Calu3 (cell line): ENCODE results near the gene IZUMO1R. TPM values are rescaled to one million over a fixed set of nuclear protein-coding genes. Genes with fewer than 3 reads are reported as not detected.

Source experiments
- BruUV-seq: library from RNA; stranded (reverse); fragments of 400-500 nt; replicated peaks from 2 replicates; lab custom pipeline; 2021; lab: Mats Ljungman, UMichigan
- CTCF ChIA-PET: fragments of 300-600 bp; sonication (Branson Sonifier 250); formaldehyde crosslinking; loops from one replicate; lab custom pipeline; 2022; ENCODE audit warnings: antibody characterized with exemption; lab: Charles Lee
- DNase-seq: peaks from one replicate; pipeline ENCODE4 v3.0.0; 2022
- H3K27ac Mint-ChIP-seq: one replicate; pipeline ENCODE4 v1.8.0; 2022; ENCODE audit warnings: mixed read lengths; ENCODE audit not compliant: unreplicated experiment
- H3K27me3 Mint-ChIP-seq: one replicate; pipeline ENCODE4 v1.8.0; 2022; ENCODE audit warnings: mixed read lengths; ENCODE audit not compliant: unreplicated experiment
- H3K36me3 Mint-ChIP-seq: one replicate; pipeline ENCODE4 v1.8.0; 2022; ENCODE audit warnings: mild to moderate bottlenecking, moderate library complexity, mixed read lengths; ENCODE audit not compliant: insufficient read depth, unreplicated experiment
- H3K4me1 Mint-ChIP-seq: one replicate; pipeline ENCODE4 v1.8.0; 2022; ENCODE audit warnings: mild to moderate bottlenecking, low read depth, mixed read lengths; ENCODE audit not compliant: unreplicated experiment
- H3K4me3 Mint-ChIP-seq: one replicate; pipeline ENCODE4 v1.8.0; 2022; ENCODE audit warnings: mild to moderate bottlenecking, low read depth, moderate library complexity, mixed read lengths; ENCODE audit not compliant: unreplicated experiment
- H3K9me3 Mint-ChIP-seq: one replicate; pipeline ENCODE4 v1.8.0; 2022; ENCODE audit warnings: low read depth, mixed read lengths; ENCODE audit not compliant: unreplicated experiment
- intact Hi-C: fragments of 100-400 bp; cut with micrococcal nuclease; formaldehyde crosslinking; loops from one replicate; pipeline ENCODE4 v1.10.0; 2022; ENCODE audit not compliant: unreplicated experiment
- total RNA-seq: library from RNA; stranded (reverse); gene quantifications from 2 replicates; pipeline ENCODE4 v1.2.3, GENCODE V29; 2022
- TF ChIP-seq, protein P1 (sequence below): fragments of 200-600 bp; IDR thresholded peaks from one replicate; pipeline ENCODE4 v1.8.0; 2022; ENCODE audit warnings: antibody characterized with exemption; ENCODE audit not compliant: unreplicated experiment

IZUMO1R gene
- total RNA-seq, 1 experiment from 2014 or later, result not detected

- H3K9me3 Mint-ChIP-seq, result no peaks in the 10 kb centered on the region
- DNase-seq, result no peak
- H3K27ac Mint-ChIP-seq, result no peak overlapping the region
- no peaks in the 10 kb centered on the region for H3K4me1 Mint-ChIP-seq
- TF ChIP-seq, protein P1, sequence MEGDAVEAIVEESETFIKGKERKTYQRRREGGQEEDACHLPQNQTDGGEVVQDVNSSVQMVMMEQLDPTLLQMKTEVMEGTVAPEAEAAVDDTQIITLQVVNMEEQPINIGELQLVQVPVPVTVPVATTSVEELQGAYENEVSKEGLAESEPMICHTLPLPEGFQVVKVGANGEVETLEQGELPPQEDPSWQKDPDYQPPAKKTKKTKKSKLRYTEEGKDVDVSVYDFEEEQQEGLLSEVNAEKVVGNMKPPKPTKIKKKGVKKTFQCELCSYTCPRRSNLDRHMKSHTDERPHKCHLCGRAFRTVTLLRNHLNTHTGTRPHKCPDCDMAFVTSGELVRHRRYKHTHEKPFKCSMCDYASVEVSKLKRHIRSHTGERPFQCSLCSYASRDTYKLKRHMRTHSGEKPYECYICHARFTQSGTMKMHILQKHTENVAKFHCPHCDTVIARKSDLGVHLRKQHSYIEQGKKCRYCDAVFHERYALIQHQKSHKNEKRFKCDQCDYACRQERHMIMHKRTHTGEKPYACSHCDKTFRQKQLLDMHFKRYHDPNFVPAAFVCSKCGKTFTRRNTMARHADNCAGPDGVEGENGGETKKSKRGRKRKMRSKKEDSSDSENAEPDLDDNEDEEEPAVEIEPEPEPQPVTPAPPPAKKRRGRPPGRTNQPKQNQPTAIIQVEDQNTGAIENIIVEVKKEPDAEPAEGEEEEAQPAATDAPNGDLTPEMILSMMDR, result no peak
- BruUV-seq, result no TSS peak
- peaks cover 51% of the 10 kb centered on the region for H3K27me3 Mint-ChIP-seq
- no peak overlapping the region for H3K4me3 Mint-ChIP-seq
- CTCF ChIA-PET, result no interaction called here
- intact Hi-C loops, result no loop called here
- H3K36me3 Mint-ChIP-seq, result no peaks in the 10 kb centered on the region
Measured at GRCh38 chr11:94312339-94312738, 8.0 kb downstream of the IZUMO1R start.

- Mint-ChIP-seq H3K27me3 (peaks cover 51% of the 10 kb centered on the region), H3K36me3 (no peaks in the 10 kb centered on the region), H3K4me3 (no peak overlapping the region), H3K27ac (no peak overlapping the region), H3K4me1 (no peaks in the 10 kb centered on the region), H3K9me3 (no peaks in the 10 kb centered on the region)
- intact Hi-C loops, result no loop called here
- BruUV-seq, result no TSS peak
- DNase-seq, result no peak
- TF ChIP-seq, protein P1, result no peak
- CTCF ChIA-PET, result interaction anchor here (0.6 kb wide), 1 partner anchor 361 kb away, joined by 3 read pairs; no protein-coding TSS in a partner anchor
Measured at GRCh38 chr11:94314064-94314463, 9.7 kb downstream of the IZUMO1R start.

- Mint-ChIP-seq H3K4me3 (no peak overlapping the region), H3K27ac (no peak overlapping the region), H3K36me3 (no peaks in the 10 kb centered on the region), H3K9me3 (no peaks in the 10 kb centered on the region), H3K27me3 (peaks cover 51% of the 10 kb centered on the region), H3K4me1 (no peaks in the 10 kb centered on the region)
- intact Hi-C loops, result no loop called here
- DNase-seq, result no peak
- TF ChIP-seq, protein P1, result no peak
- BruUV-seq, result no TSS peak
- CTCF ChIA-PET, result no interaction called here
Measured at GRCh38 chr11:94315664-94316063, 11.3 kb downstream of the IZUMO1R start.

DNA sequence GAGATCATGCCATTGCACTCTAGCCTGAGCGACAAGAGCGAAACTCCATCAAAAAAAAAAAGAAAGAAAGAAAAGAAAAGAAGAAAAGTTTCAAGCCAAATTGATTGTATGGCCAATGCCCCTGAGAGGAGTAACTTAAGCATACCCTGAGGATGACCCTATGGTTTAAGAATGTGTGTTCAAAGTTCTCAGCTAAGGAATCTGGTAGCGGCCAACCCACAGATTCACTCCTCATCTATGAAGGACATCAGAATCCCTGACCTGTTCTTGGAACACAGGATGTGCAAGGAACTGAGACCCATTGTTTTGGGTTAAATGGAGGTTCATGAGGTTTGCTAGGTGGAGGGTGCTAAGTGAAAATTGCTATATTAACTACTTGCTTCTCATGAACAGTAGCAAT lies 18.1 kb downstream of the IZUMO1R start:
- Mint-ChIP-seq H3K36me3 (no peaks in the 10 kb centered on the region), H3K27me3 (peaks cover 22% of the 10 kb centered on the region), H3K27ac (no peak overlapping the region), H3K4me3 (no peak overlapping the region), H3K9me3 (no peaks in the 10 kb centered on the region), H3K4me1 (no peaks in the 10 kb centered on the region)
- intact Hi-C loops, result no loop called here
- CTCF ChIA-PET, result no interaction called here
- TF ChIP-seq, protein P1, result no peak
- BruUV-seq, result no TSS peak
- no peak for DNase-seq
